Mesenchymal stem cell (in vitro differentiated cells and primary cell): Measurements from ENCODE around the gene EGFL8.

ENCODE experiments used
- DNase-seq: peaks from one replicate; pipeline ENCODE4 v3.0.0-alpha.2; 2013
- H2AFZ ChIP-seq: one replicate; pipeline ENCODE4 v1.6.1; 2013; ENCODE audit warnings: low read depth, mild to moderate bottlenecking, control low read depth, inconsistent platforms, low read length, moderate library complexity
- H2AK5ac ChIP-seq: 2 replicates; pipeline ENCODE4 v1.6.1; 2013; ENCODE audit warnings: low read length, moderate library complexity, mild to moderate bottlenecking, inconsistent platforms; ENCODE audit not compliant: severe bottlenecking
- H2BK120ac ChIP-seq: one replicate; pipeline ENCODE4 v1.6.1; 2013; ENCODE audit warnings: low read depth, mild to moderate bottlenecking, inconsistent platforms, low read length, moderate library complexity
- H2BK12ac ChIP-seq, 2 experiments: one replicate each; pipeline ENCODE4 v1.6.1; 2013; ENCODE audit warnings: inconsistent platforms in 2 of 2, low read length in 2 of 2, mild to moderate bottlenecking in 2 of 2, moderate library complexity in 2 of 2, control low read depth in 1 of 2
- H2BK15ac ChIP-seq: one replicate; pipeline ENCODE4 v1.6.1; 2013; ENCODE audit warnings: mild to moderate bottlenecking, low read depth, inconsistent platforms; ENCODE audit not compliant: poor library complexity, severe bottlenecking
- H2BK5ac ChIP-seq: 2 replicates; pipeline ENCODE4 v1.6.1; 2013; ENCODE audit warnings: low read depth, mild to moderate bottlenecking, low read length, control low read depth, inconsistent platforms; ENCODE audit not compliant: poor library complexity, severe bottlenecking
- H3K14ac ChIP-seq, 2 experiments: one replicate each; pipeline ENCODE4 v1.6.1; 2013; ENCODE audit warnings: inconsistent platforms in 2 of 2, low read length in 2 of 2, control low read depth in 1 of 2, mild to moderate bottlenecking in 1 of 2, moderate library complexity in 1 of 2
- H3K18ac ChIP-seq, 2 experiments: one replicate each; pipeline ENCODE4 v1.6.1; 2013; ENCODE audit warnings: inconsistent platforms in 2 of 2, low read length in 2 of 2, control low read depth in 1 of 2, low read depth in 1 of 2, mild to moderate bottlenecking in 1 of 2
- H3K23ac ChIP-seq, 2 experiments: one replicate each; pipeline ENCODE4 v1.6.1; 2013; ENCODE audit warnings: inconsistent platforms in 2 of 2, low read length in 2 of 2, mild to moderate bottlenecking in 2 of 2, moderate library complexity in 2 of 2, control low read depth in 1 of 2
- H3K27ac ChIP-seq: 2 replicates; pipeline ENCODE4 v1.5.1; 2013; ENCODE audit warnings: mild to moderate bottlenecking, moderate library complexity, low read length, control low read depth, inconsistent platforms; ENCODE audit not compliant: poor library complexity, severe bottlenecking
- H3K27me3 ChIP-seq, 2 experiments: 2 replicates each; pipeline versions ENCODE4 v1.6.1 to v1.7.0; 2013; ENCODE audit warnings: low read length in 2 of 2, mild to moderate bottlenecking in 2 of 2, moderate library complexity in 2 of 2, control low read depth in 1 of 2, inconsistent platforms in 1 of 2; ENCODE audit not compliant: control insufficient read depth in 1 of 2, insufficient read depth in 1 of 2
- H3K36me3 ChIP-seq, 2 experiments: 2 replicates each; pipeline versions ENCODE4 v1.6.1 to v1.7.0; 2013; ENCODE audit warnings: low read length in 2 of 2, control low read depth in 1 of 2, inconsistent platforms in 1 of 2, low read depth in 1 of 2, mild to moderate bottlenecking in 1 of 2; ENCODE audit not compliant: insufficient read depth in 2 of 2, control insufficient read depth in 1 of 2
- H3K4ac ChIP-seq, 2 experiments: one replicate each; pipeline ENCODE4 v1.6.1; 2013; ENCODE audit warnings: inconsistent platforms in 2 of 2, low read length in 2 of 2, mild to moderate bottlenecking in 2 of 2, moderate library complexity in 2 of 2, control low read depth in 1 of 2, low read depth in 1 of 2
- H3K4me1 ChIP-seq: 2 replicates; pipeline ENCODE4 v1.6.1; 2013; ENCODE audit warnings: low read depth, low read length, control low read depth; ENCODE audit not compliant: control insufficient read depth, insufficient read depth
- H3K4me2 ChIP-seq: 2 replicates; pipeline ENCODE4 v1.6.1; 2013; ENCODE audit warnings: low read length, mild to moderate bottlenecking, inconsistent platforms; ENCODE audit not compliant: poor library complexity, severe bottlenecking
- H3K4me3 ChIP-seq, 2 experiments: 2 replicates each; pipeline versions ENCODE4 v1.5.1 to v1.7.0; 2013; ENCODE audit warnings: low read length in 2 of 2, mild to moderate bottlenecking in 2 of 2, control low read depth in 1 of 2, low read depth in 1 of 2; ENCODE audit not compliant: insufficient read depth in 1 of 2
- H3K79me1 ChIP-seq: replicated peaks from 2 replicates; pipeline ENCODE4 v1.6.1; 2013; ENCODE audit warnings: mild to moderate bottlenecking, control low read depth, low read length, inconsistent platforms; ENCODE audit not compliant: poor library complexity, severe bottlenecking
- H3K9ac ChIP-seq: 2 replicates; pipeline ENCODE4 v1.7.0; 2013; ENCODE audit warnings: mild to moderate bottlenecking, low read length, moderate library complexity
- H3K9me3 ChIP-seq: 2 replicates; pipeline ENCODE4 v1.7.0; 2013; ENCODE audit warnings: mild to moderate bottlenecking, low read length; ENCODE audit not compliant: control insufficient read depth
- H4K8ac ChIP-seq: one replicate; pipeline ENCODE4 v1.6.1; 2013; ENCODE audit warnings: inconsistent platforms, mild to moderate bottlenecking, low read length, moderate library complexity
- H4K91ac ChIP-seq: one replicate; pipeline ENCODE4 v1.6.1; 2013; ENCODE audit warnings: mild to moderate bottlenecking, low read length, inconsistent platforms
- WGBS: methylation state at CpG from one replicate; pipeline ENCODE4 v1.1.7; 2013; ENCODE audit warnings: mixed read lengths; 5-methylcytosine and 5-hydroxymethylcytosine counted together

Gene EGFL8

GRCh38 chr6:32146287-32146686, 18.1 kb upstream of the EGFL8 start:
- Histone ChIP-seq H4K91ac (no peak overlapping the region), H3K4me3 (no peak overlapping the region), H2AK5ac (no peak overlapping the region), H2BK15ac (no peak overlapping the region), H3K79me1 (peaks cover under 1% of the 10 kb centered on the region), H3K18ac (no peak overlapping the region), H3K14ac (no peak overlapping the region), H3K4ac (no peak overlapping the region), H3K9me3 (no peaks in the 10 kb centered on the region), H2AFZ (no peak overlapping the region), H3K9ac (no peak overlapping the region), H4K8ac (no peak overlapping the region), H2BK120ac (no peak overlapping the region), H3K27me3 (peaks cover 39 to 43% of the 10 kb centered on the region in 2 experiments), H3K4me1 (peaks cover 4% of the 10 kb centered on the region), H2BK12ac (no peak overlapping the region), H3K27ac (no peak overlapping the region), H3K36me3 (no peaks in the 10 kb centered on the region), H3K23ac (no peak overlapping the region), H3K4me2 (no peak overlapping the region), H2BK5ac (no peak overlapping the region)
- 96% methylated on average over 1 of the region's 1 CpG for WGBS
- no peak for DNase-seq

DNA sequence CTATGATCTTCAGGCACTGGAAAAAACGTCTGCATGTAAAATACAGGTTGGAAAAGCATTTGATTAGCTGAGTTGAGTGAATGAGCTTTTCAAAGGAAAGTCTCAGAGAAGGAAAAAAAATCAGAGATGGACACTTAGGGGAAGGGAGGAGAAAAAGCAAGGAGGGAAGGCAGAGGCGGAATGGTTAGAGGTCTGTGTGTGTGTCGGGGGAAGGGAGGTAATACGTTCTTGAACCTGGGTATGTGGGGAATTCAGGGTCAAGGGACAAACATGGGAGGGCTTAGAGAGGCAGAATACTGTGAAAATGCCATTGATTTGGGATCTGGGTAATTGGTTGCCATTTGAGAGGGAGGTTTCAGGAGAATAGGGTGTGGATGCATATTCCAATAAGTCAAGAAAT, 17.7 kb upstream of the EGFL8 start:
- Histone ChIP-seq H3K36me3 (no peaks in the 10 kb centered on the region), H3K4me3 (no peak overlapping the region), H2AFZ (no peak overlapping the region), H3K79me1 (peaks cover 3% of the 10 kb centered on the region), H3K27ac (no peak overlapping the region), H3K18ac (no peak overlapping the region), H3K9ac (no peak overlapping the region), H3K14ac (no peak overlapping the region), H3K23ac (no peak overlapping the region), H3K27me3 (peaks cover 39 to 46% of the 10 kb centered on the region in 2 experiments), H2BK120ac (no peak overlapping the region), H2BK12ac (no peak overlapping the region), H3K9me3 (no peaks in the 10 kb centered on the region), H3K4me2 (no peak overlapping the region), H3K4ac (no peak overlapping the region), H2AK5ac (no peak overlapping the region), H2BK5ac (no peak overlapping the region), H4K91ac (no peak overlapping the region), H3K4me1 (peaks cover 7% of the 10 kb centered on the region), H2BK15ac (no peak overlapping the region), H4K8ac (no peak overlapping the region)
- WGBS = 48% methylated on average over 4 of the region's 4 CpGs
- DNase-seq = no peak

GRCh38 chr6:32147401-32148132, 16.8 kb upstream of the EGFL8 start:
- Histone ChIP-seq H2BK12ac (no peak overlapping the region), H3K4me2 (no peak overlapping the region), H3K36me3 (no peaks in the 10 kb centered on the region), H3K27me3 (peaks cover 39 to 46% of the 10 kb centered on the region in 2 experiments), H3K14ac (no peak overlapping the region), H2AFZ (no peak overlapping the region), H2BK120ac (no peak overlapping the region), H2BK5ac (no peak overlapping the region), H3K4me3 (no peak overlapping the region), H4K8ac (no peak overlapping the region), H3K9me3 (no peaks in the 10 kb centered on the region), H3K27ac (no peak overlapping the region), H4K91ac (no peak overlapping the region), H3K4me1 (peaks cover 14% of the 10 kb centered on the region), H3K9ac (no peak overlapping the region), H2AK5ac (no peak overlapping the region), H2BK15ac (no peak overlapping the region), H3K18ac (no peak overlapping the region), H3K79me1 (peaks cover 3% of the 10 kb centered on the region), H3K23ac (no peak overlapping the region), H3K4ac (no peak overlapping the region)
- 90% methylated on average over 4 of the region's 4 CpGs for WGBS
- DNase-seq = no peak

DNA sequence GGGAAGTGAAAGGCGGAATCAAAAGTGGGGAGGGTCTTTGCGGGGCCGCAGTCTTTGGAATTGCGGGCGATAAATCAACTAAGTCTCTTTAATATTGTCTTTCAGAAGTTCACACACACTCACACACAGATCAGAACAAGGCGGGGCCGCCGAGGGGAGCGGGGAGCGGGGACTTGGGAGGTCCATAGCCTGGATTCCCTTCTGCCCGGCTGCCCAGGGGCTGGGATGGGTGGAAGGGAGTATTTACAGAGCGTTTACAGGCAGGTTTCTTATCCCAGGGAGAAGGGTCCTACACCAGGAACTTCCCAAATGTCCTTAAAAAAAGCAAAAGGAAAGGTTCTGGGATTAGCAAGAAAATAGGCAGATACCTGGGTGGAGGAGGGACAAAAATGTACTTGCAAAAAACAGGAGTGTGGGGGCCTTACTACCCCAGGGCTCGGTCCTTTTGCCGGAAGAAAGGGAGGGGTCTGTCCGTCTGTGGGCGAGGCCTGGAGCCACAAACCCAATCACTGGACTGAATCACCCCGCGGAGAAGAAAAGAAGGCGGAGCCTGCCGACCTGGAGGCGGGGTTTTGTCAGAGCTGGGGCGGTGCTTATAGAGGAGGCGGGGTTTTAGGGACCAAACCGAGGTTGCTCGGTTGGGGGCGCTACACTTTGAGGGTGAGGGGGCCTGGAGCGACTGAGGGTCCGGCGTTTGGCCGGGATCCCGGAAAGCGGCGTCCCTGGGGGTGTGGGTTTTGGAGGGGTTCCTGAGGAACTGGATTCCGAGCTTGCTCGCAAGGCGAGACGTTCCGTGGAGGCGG, 15.9 kb upstream of the EGFL8 start:
- H4K91ac ChIP-seq = no peak overlapping the region

More for the DNA sequence above, 15.9 kb upstream of the EGFL8 start:
- 40% methylated on average over 34 of the region's 39 CpGs for WGBS
- peaks cover 17% of the 10 kb centered on the region for H3K4me1 ChIP-seq
- peak; percentile 44 for DNase-seq
- no peak overlapping the region for H2BK15ac ChIP-seq
- H3K4me2 ChIP-seq = no peak overlapping the region
- H3K4me3 ChIP-seq = peak overlapping the region in 1 of 2 experiments; percentile 44
- no peak overlapping the region for H2AFZ ChIP-seq
- no peaks in the 10 kb centered on the region for H3K36me3 ChIP-seq
- H3K79me1 ChIP-seq = peaks cover 3% of the 10 kb centered on the region
- no peak overlapping the region for H3K18ac ChIP-seq
- H3K9me3 ChIP-seq = no peaks in the 10 kb centered on the region
- no peak overlapping the region for H2AK5ac ChIP-seq
- no peak overlapping the region for H3K14ac ChIP-seq
- H2BK120ac ChIP-seq = no peak overlapping the region
- no peak overlapping the region for H3K27ac ChIP-seq
- no peak overlapping the region for H2BK12ac ChIP-seq
- no peak overlapping the region for H3K4ac ChIP-seq
- peaks cover 39 to 46% of the 10 kb centered on the region in 2 experiments for H3K27me3 ChIP-seq
- H3K9ac ChIP-seq = no peak overlapping the region
- H3K23ac ChIP-seq = no peak overlapping the region
- no peak overlapping the region for H4K8ac ChIP-seq
- no peak overlapping the region for H2BK5ac ChIP-seq
